Endothelial cell (in vitro differentiated cells): Measurements from ENCODE around the gene CCL1. TPM values are rescaled to one million over a fixed set of nuclear protein-coding genes. Genes with fewer than 3 reads are reported as not detected.

Experiments used
- DNase-seq: peaks from one replicate; pipeline ENCODE4 v3.0.0; 2021; ENCODE audit warnings: low spot score
- H3K27ac Mint-ChIP-seq: one replicate; pipeline ENCODE4 v1.8.0; 2021; ENCODE audit warnings: mixed read lengths, inconsistent platforms; ENCODE audit not compliant: unreplicated experiment
- H3K27me3 Mint-ChIP-seq: one replicate; pipeline ENCODE4 v1.8.0; 2021; ENCODE audit warnings: mild to moderate bottlenecking, moderate library complexity, mixed read lengths, inconsistent platforms; ENCODE audit not compliant: unreplicated experiment
- H3K36me3 Mint-ChIP-seq: one replicate; pipeline ENCODE4 v1.8.0; 2021; ENCODE audit warnings: mild to moderate bottlenecking, low read depth, mixed read lengths, inconsistent platforms; ENCODE audit not compliant: unreplicated experiment
- H3K4me1 Mint-ChIP-seq: one replicate; pipeline ENCODE4 v1.8.0; 2021; ENCODE audit warnings: mild to moderate bottlenecking, mixed read lengths, inconsistent platforms; ENCODE audit not compliant: unreplicated experiment
- H3K4me3 Mint-ChIP-seq: one replicate; pipeline ENCODE4 v1.8.0; 2021; ENCODE audit warnings: mild to moderate bottlenecking, mixed read lengths, inconsistent platforms; ENCODE audit not compliant: unreplicated experiment
- H3K9me3 Mint-ChIP-seq: one replicate; pipeline ENCODE4 v1.8.0; 2021; ENCODE audit warnings: mixed read lengths, inconsistent platforms; ENCODE audit not compliant: unreplicated experiment
- total RNA-seq: library from RNA; stranded (reverse); fragmentation: NEBNext Ultra II Directional; extraction: Animal tissue kit (Norgen Biotek cat#: 25700); gene quantifications from one replicate; pipeline ENCODE4 v1.2.1, GENCODE V29; 2021; ENCODE audit not compliant: unreplicated experiment
- TF ChIP-seq, protein P1 (sequence below): fragments of 200-600 bp; sonication (generic); IDR thresholded peaks from one replicate; pipeline ENCODE4 v1.5.0; 2021; ENCODE audit warnings: antibody characterized with exemption; ENCODE audit not compliant: unreplicated experiment

The CCL1 gene
- total RNA-seq, 1 donor from 2014 or later, result not detected

DNA sequence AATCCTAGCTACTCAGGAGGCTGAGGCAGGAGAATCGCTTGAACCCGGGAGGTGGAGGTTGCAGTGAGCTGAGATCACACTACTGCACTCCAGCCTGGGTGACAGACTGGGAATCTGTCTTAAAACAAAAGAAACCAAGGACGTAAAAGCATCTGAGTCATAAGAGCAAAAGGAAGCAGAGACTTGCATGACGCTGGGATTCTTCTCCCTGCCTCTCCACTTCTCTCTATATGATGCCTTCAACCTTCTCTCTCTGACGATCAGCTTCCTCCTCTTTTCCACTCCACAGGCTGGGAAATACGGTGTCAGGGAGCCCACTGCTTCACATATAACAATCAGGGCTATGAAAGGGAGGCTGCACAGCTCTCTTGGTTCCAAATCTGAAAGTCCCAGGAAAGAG, 43.2 kb upstream of the CCL1 start:
- no peak for DNase-seq
- no peak overlapping the region for H3K4me3 Mint-ChIP-seq
- no peaks in the 10 kb centered on the region for H3K4me1 Mint-ChIP-seq
- no peaks in the 10 kb centered on the region for H3K36me3 Mint-ChIP-seq
- peaks cover 10% of the 10 kb centered on the region for H3K27me3 Mint-ChIP-seq
- TF ChIP-seq, protein P1, sequence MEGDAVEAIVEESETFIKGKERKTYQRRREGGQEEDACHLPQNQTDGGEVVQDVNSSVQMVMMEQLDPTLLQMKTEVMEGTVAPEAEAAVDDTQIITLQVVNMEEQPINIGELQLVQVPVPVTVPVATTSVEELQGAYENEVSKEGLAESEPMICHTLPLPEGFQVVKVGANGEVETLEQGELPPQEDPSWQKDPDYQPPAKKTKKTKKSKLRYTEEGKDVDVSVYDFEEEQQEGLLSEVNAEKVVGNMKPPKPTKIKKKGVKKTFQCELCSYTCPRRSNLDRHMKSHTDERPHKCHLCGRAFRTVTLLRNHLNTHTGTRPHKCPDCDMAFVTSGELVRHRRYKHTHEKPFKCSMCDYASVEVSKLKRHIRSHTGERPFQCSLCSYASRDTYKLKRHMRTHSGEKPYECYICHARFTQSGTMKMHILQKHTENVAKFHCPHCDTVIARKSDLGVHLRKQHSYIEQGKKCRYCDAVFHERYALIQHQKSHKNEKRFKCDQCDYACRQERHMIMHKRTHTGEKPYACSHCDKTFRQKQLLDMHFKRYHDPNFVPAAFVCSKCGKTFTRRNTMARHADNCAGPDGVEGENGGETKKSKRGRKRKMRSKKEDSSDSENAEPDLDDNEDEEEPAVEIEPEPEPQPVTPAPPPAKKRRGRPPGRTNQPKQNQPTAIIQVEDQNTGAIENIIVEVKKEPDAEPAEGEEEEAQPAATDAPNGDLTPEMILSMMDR, result no peak
- H3K27ac Mint-ChIP-seq, result no peak overlapping the region
- H3K9me3 Mint-ChIP-seq, result no peaks in the 10 kb centered on the region

DNA sequence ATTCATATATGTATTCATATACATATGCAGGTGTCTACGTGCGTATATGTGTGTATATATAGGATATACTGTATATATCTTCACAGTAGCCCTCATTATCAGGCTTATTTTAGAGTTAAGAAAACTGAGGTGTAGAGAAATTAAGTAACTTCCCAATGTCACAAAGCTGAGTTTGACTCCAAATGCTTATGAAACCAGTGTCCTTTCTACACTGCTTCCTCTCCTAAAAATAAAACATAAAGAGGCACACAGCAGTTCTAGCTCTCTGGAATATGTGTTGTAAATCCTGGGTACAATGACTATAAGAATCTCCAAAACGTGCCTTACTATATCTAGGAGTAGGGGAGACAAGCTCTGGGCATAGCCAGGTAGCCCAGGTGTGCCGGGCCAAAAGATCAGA, 40.0 kb upstream of the CCL1 start:
- no peaks in the 10 kb centered on the region for H3K4me1 Mint-ChIP-seq
- no peaks in the 10 kb centered on the region for H3K9me3 Mint-ChIP-seq
- DNase-seq, result no peak
- no peaks in the 10 kb centered on the region for H3K36me3 Mint-ChIP-seq
- H3K27me3 Mint-ChIP-seq, result peaks cover 7% of the 10 kb centered on the region
- TF ChIP-seq, protein P1, result no peak
- H3K4me3 Mint-ChIP-seq, result no peak overlapping the region
- H3K27ac Mint-ChIP-seq, result no peak overlapping the region

DNA sequence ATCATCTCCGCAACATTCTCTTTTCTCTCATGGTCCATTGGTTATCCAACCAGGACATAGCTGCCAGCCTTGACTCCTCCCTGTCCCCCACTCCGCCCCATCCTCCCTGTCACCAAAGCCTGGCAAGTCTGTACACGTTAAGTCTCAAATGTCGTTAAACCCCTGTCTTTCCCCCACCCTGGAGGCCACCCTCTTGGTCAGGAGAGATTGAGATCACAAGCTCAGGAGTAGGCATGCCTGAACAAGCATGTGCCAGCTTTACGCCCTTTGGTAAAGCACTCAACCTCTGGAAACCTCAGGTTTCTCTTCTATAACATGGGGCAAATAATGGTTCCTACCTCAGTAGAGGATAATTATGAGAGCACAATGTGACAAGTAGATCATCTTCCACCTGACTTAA, 38.1 kb upstream of the CCL1 start:
- no peak for DNase-seq
- Mint-ChIP-seq H3K36me3 (no peaks in the 10 kb centered on the region), H3K4me3 (no peak overlapping the region), H3K9me3 (no peaks in the 10 kb centered on the region), H3K27ac (no peak overlapping the region), H3K27me3 (peaks cover 3% of the 10 kb centered on the region), H3K4me1 (no peaks in the 10 kb centered on the region)
- TF ChIP-seq, protein P1, result no peak

DNA sequence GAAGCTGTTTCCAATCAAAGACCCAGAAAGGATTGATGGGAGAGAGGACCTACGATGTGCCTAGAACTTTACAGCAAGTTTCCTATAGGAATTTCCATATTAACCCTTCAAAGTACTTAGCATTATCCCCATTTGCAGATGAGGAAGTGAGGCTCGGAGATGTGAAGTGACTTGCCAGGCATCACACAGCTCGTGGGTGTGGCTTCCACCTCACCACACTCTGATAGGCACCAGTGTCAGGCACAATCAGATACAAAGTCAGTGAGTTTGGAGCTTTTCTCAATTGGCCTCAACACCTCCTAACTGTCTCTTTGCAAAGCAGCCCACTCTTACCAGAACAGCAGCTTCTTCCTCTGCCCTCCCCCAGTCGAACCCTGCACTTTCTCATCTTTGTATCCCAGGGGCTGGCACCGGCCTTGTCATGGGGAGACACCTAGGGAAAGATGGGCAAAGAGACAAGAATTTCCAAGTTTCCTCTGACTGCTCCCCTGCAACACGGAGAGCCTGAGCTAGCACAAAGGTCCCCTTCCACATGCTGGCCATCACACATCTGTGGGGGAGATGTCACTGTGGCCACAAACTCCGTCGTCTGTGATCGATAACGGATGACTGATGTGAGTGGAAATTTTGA, 37.4 kb upstream of the CCL1 start:
- no peak for DNase-seq
- no peak overlapping the region for H3K4me3 Mint-ChIP-seq
- no peak overlapping the region for H3K27ac Mint-ChIP-seq
- H3K36me3 Mint-ChIP-seq, result no peaks in the 10 kb centered on the region
- no peaks in the 10 kb centered on the region for H3K9me3 Mint-ChIP-seq
- TF ChIP-seq, protein P1, result no peak
- H3K27me3 Mint-ChIP-seq, result peaks cover 3% of the 10 kb centered on the region
- H3K4me1 Mint-ChIP-seq, result no peaks in the 10 kb centered on the region

DNA sequence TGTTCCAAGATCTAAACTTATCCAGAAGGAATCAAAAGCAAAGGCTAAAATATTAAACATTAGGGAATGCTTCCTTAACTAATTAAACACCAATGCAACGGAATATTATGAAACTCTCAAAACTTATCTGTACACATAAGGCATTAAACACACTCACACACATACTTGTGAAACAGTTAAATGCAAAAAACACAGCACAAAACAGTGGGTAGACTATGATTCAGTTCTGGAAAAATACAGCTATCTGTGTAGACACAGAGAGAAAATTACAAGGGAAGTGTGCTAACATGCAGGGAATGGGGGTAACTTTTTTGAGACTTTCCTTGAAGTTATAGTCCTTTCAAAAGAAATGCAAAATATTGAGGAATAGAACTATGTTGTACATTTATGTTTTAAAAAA, 36.7 kb upstream of the CCL1 start:
- DNase-seq, result no peak
- no peaks in the 10 kb centered on the region for H3K9me3 Mint-ChIP-seq
- no peak overlapping the region for H3K4me3 Mint-ChIP-seq
- TF ChIP-seq, protein P1, result no peak
- H3K4me1 Mint-ChIP-seq, result no peaks in the 10 kb centered on the region
- no peak overlapping the region for H3K27ac Mint-ChIP-seq
- no peaks in the 10 kb centered on the region for H3K36me3 Mint-ChIP-seq
- H3K27me3 Mint-ChIP-seq, result peaks cover under 1% of the 10 kb centered on the region
